HepG2 (cell line): ENCODE results near the gene ZNF625. TPM values are rescaled to one million over a fixed set of nuclear protein-coding genes. Genes with fewer than 3 reads are reported as not detected.
A peak's percentile ranks its signal among the peaks of the same experiment; 100 is the strongest.

ENCODE experiments used
- DMAP1 ChIP-seq: IDR thresholded peaks from 2 replicates; pipeline ENCODE4 v1.6.1; 2016
- FOSL1 ChIP-seq: sonication (generic); formaldehyde crosslinking; IDR thresholded peaks from 2 replicates; pipeline ENCODE4 v1.9.0; 2021; ENCODE audit warnings: missing genetic modification reagents, borderline replicate concordance
- FOXK1 ChIP-seq: sonication (generic); formaldehyde crosslinking; IDR thresholded peaks from 2 replicates; pipeline ENCODE4 v1.4.0; 2020; ENCODE audit warnings: low read depth, missing genetic modification reagents, borderline replicate concordance
- HES4 ChIP-seq: sonication (generic); formaldehyde crosslinking; IDR thresholded peaks from 2 replicates; pipeline ENCODE4 v1.9.0; 2021; ENCODE audit warnings: mild to moderate bottlenecking, missing genetic modification reagents, borderline replicate concordance
- HOMEZ ChIP-seq: IDR thresholded peaks from 2 replicates; pipeline ENCODE4 v1.6.1; 2016; ENCODE audit warnings: low read depth
- HOXA3 ChIP-seq: sonication (generic); formaldehyde crosslinking; IDR thresholded peaks from 2 replicates; pipeline ENCODE4 v1.5.0; 2020; ENCODE audit warnings: missing genetic modification reagents
- HOXA5 ChIP-seq: sonication (generic); formaldehyde crosslinking; IDR thresholded peaks from 2 replicates; pipeline ENCODE4 v1.4.0; 2020; ENCODE audit warnings: missing genetic modification reagents
- KDM6A ChIP-seq: IDR thresholded peaks from 2 replicates; pipeline ENCODE4 v1.6.1; 2016; ENCODE audit warnings: low read depth
- MIER3 ChIP-seq: IDR thresholded peaks from 2 replicates; pipeline ENCODE4 v1.6.1; 2016; ENCODE audit warnings: missing compliant biosample characterization, borderline replicate concordance
- NFYC ChIP-seq: IDR thresholded peaks from 2 replicates; pipeline ENCODE4 v1.6.1; 2016; ENCODE audit warnings: missing genetic modification reagents, missing compliant biosample characterization
- PHF21A ChIP-seq: sonication (generic); formaldehyde crosslinking; IDR thresholded peaks from 2 replicates; pipeline ENCODE4 v1.5.0; 2020; ENCODE audit warnings: mild to moderate bottlenecking, missing genetic modification reagents
- POGZ ChIP-seq: sonication (generic); formaldehyde crosslinking; IDR thresholded peaks from 2 replicates; pipeline ENCODE4 v1.4.0; 2020; ENCODE audit warnings: mild to moderate bottlenecking, missing genetic modification reagents
- POLR2G ChIP-seq: fragments of 200-400 bp; formaldehyde crosslinking; IDR thresholded peaks from 2 replicates; pipeline ENCODE4 v1.6.1; 2018; ENCODE audit warnings: mild to moderate bottlenecking, low read depth, low read length, moderate library complexity
- RBFOX2 ChIP-seq: fragments of 200-400 bp; formaldehyde crosslinking; IDR thresholded peaks from 2 replicates; pipeline ENCODE4 v1.6.1; 2017; ENCODE audit warnings: low read depth, mild to moderate bottlenecking, low read length
- ZBTB34 ChIP-seq: sonication (generic); formaldehyde crosslinking; IDR thresholded peaks from 2 replicates; pipeline ENCODE4 v1.8.0; 2022; ENCODE audit warnings: mild to moderate bottlenecking, missing genetic modification reagents
- ZBTB7B ChIP-seq: sonication (generic); formaldehyde crosslinking; IDR thresholded peaks from 2 replicates; pipeline ENCODE4 v1.4.0; 2020; ENCODE audit warnings: missing genetic modification reagents
- ZFP36 ChIP-seq: fragments of 150-350 bp; IDR thresholded peaks from 2 replicates; pipeline ENCODE4 v1.6.1; 2018; ENCODE audit warnings: borderline replicate concordance, low read length, low read depth; ENCODE audit not compliant: partially characterized antibody
- ZHX1 ChIP-seq: sonication (generic); formaldehyde crosslinking; IDR thresholded peaks from 2 replicates; pipeline ENCODE4 v1.8.1; 2022; ENCODE audit warnings: low read depth, mild to moderate bottlenecking, missing genetic modification reagents
- ZKSCAN1 ChIP-seq: fragments of 150-350 bp; IDR thresholded peaks from 2 replicates; pipeline ENCODE4 v1.6.1; 2014; ENCODE audit warnings: low read length
- ZNF224 ChIP-seq: sonication (generic); formaldehyde crosslinking; IDR thresholded peaks from 2 replicates; pipeline ENCODE4 v1.5.0; 2020; ENCODE audit warnings: mild to moderate bottlenecking, missing genetic modification reagents
- ZNF552 ChIP-seq: sonication (generic); formaldehyde crosslinking; IDR thresholded peaks from 2 replicates; pipeline ENCODE4 v1.9.0; 2022; ENCODE audit warnings: missing genetic modification reagents, mild to moderate bottlenecking, borderline replicate concordance
- ZNF605 ChIP-seq: sonication (generic); formaldehyde crosslinking; IDR thresholded peaks from 2 replicates; pipeline ENCODE4 v1.8.0; 2022; ENCODE audit warnings: mild to moderate bottlenecking, missing genetic modification reagents
- ZNF660 ChIP-seq: sonication (generic); formaldehyde crosslinking; IDR thresholded peaks from 2 replicates; pipeline ENCODE4 v1.5.1; 2020; ENCODE audit warnings: mild to moderate bottlenecking, low read depth, missing genetic modification reagents, borderline replicate concordance
- ZUFSP ChIP-seq: sonication (generic); formaldehyde crosslinking; IDR thresholded peaks from 2 replicates; pipeline ENCODE4 v1.9.0; 2021; ENCODE audit warnings: missing genetic modification reagents, mild to moderate bottlenecking, borderline replicate concordance
- polyA plus RNA-seq, 8 experiments: library from polyadenylated mRNA; depleted of rRNA in 3 of 8; stranded (reverse) in 7 of 8; unstranded in 1 of 8; fragments of >200 nt; fragmentation: Illumina TruSeq in 4 of 8; extraction: Trizol in 4 of 8; gene quantifications; 2 replicates each; pipeline versions ENCODE4 v1.2.1 to v1.2.3, GENCODE V29; 2011 to 2016; ENCODE audit warnings: low read depth in 4 of 8, missing spikeins in 1 of 8, mixed read lengths in 1 of 8; ENCODE audit not compliant: insufficient read depth in 1 of 8
- total RNA-seq, 5 experiments: library from RNA; depleted of rRNA; stranded (reverse); fragments of >200 nt; fragmentation: Illumina TruSeq; extraction: Trizol; gene quantifications; 2 replicates each; pipeline ENCODE4 v1.2.3, GENCODE V29; 2016; ENCODE audit warnings: low read depth in 1 of 5

ZNF625 gene
- total and polyA plus RNA-seq, 2 of the 13 experiments (the other 11 are each of a cell fraction or from before 2014, with no cell fraction given): 1.7 to 12.2 TPM

- TF ChIP-seq ZUFSP: no peak
- TF ChIP-seq FOSL1: no peak
- TF ChIP-seq ZNF660: no peak
- TF ChIP-seq ZNF605: peak; percentile 44; the same call in 1 of the 2 replicates
- no peak for TF ChIP-seq ZHX1 (CRISPR knock-in tag)
- TF ChIP-seq HES4 (CRISPR knock-in tag): no peak
- peak; percentile 63; the same call in 1 of the 2 replicates for TF ChIP-seq DMAP1 (CRISPR knock-in tag)
- no peak for TF ChIP-seq MIER3
- TF ChIP-seq ZFP36: no peak
- 0 out of 2 replicates have a peak, but pooled peaks have one; percentile 29 for TF ChIP-seq FOXK1
- 0 out of 2 replicates have a peak, but pooled peaks have one; percentile 45 for TF ChIP-seq ZNF552 (CRISPR knock-in tag)
- TF ChIP-seq NFYC (CRISPR knock-in tag): peak; percentile 80
- peak; percentile 25; the same call in 1 of the 2 replicates for TF ChIP-seq ZBTB7B (CRISPR knock-in tag)
- TF ChIP-seq ZKSCAN1: no peak
- peak; percentile 29; the same call in 1 of the 2 replicates for TF ChIP-seq ZBTB34 (CRISPR knock-in tag)
- peak; percentile 40; the same call in 1 of the 2 replicates for TF ChIP-seq PHF21A (CRISPR knock-in tag)
- no peak for TF ChIP-seq POGZ
- TF ChIP-seq HOXA3 (CRISPR knock-in tag): peak; percentile 40
- peak; percentile 69 for TF ChIP-seq POLR2G
- TF ChIP-seq HOXA5: no peak
- peak; percentile 32; the same call in 1 of the 2 replicates for TF ChIP-seq HOMEZ (CRISPR knock-in tag)
- 0 out of 2 replicates have a peak, but pooled peaks have one; percentile 43 for TF ChIP-seq ZNF224 (CRISPR knock-in tag)
- peak; percentile 57 for TF ChIP-seq RBFOX2
- TF ChIP-seq KDM6A: no peak
Observed at GRCh38 chr19:12139885-12140544, 16.5 kb downstream of the ZNF625 start, which contains the start of gene ZNF20 (continued).
